SK-N-SH (cell line): Measurements from ENCODE around the gene JAZF1. TPM values are rescaled to one million over a fixed set of nuclear protein-coding genes. Genes with fewer than 3 reads are reported as not detected.

Experiments used
- CTCF ChIA-PET: fragments of 300-600, 350-600 bp; formaldehyde crosslinking; extraction: SDS; loops from one replicate; lab custom pipeline; 2021; lab: Yijun Ruan, JAX
- POLR2A ChIA-PET: fragments of 350-600 bp; sonication (Branson Sonifier 250); formaldehyde crosslinking; extraction: SDS; loops from one replicate; lab custom pipeline; 2020; ENCODE audit warnings: antibody characterized with exemption, inconsistent platforms; lab: Yijun Ruan, JAX
- DNase-seq: peaks from one replicate; pipeline ENCODE4 v3.0.0; 2012
- H2AFZ ChIP-seq: fragments of 200-600 bp; sonication (generic); 2 replicates; pipeline ENCODE4 v1.8.1; 2016; ENCODE audit warnings: antibody characterized with exemption, mild to moderate bottlenecking, low read depth
- H3F3A ChIP-seq: fragments of 200-600 bp; sonication (generic); replicated peaks from 2 replicates; pipeline ENCODE3; 2016; ENCODE audit warnings: antibody characterized with exemption, mild to moderate bottlenecking; ENCODE audit not compliant: insufficient read depth
- H3K27ac ChIP-seq, 2 experiments: fragments of 200-500 bp in 1 of 2; fragments of 200-600 bp in 1 of 2; sonication (Bioruptor generic) in 1 of 2; sonication (generic), shearing (Covaris generic) in 1 of 2; 2 replicates each; pipeline versions ENCODE4 v1.5.1 to v1.6.1; 2014 to 2016; ENCODE audit warnings: low read depth in 2 of 2, inconsistent platforms in 1 of 2, low read length in 1 of 2, mild to moderate bottlenecking in 1 of 2, mixed read lengths in 1 of 2
- H3K27me3 ChIP-seq: fragments of 200-600 bp; sonication (generic), shearing (Covaris generic); 2 replicates; pipeline ENCODE4 v1.6.1; 2016; ENCODE audit warnings: mixed run types; ENCODE audit not compliant: insufficient read depth
- H3K36me3 ChIP-seq, 2 experiments: fragments of 200-500 bp in 1 of 2; fragments of 200-600 bp in 1 of 2; sonication (Bioruptor generic) in 1 of 2; sonication (generic) in 1 of 2; replicated peaks in 1 of 2; 2 replicates each; pipeline versions ENCODE3 to v1.5.1; 2014 to 2016; ENCODE audit warnings: low read length in 1 of 2, mild to moderate bottlenecking in 1 of 2; ENCODE audit not compliant: insufficient read depth in 2 of 2, control insufficient read depth in 1 of 2
- H3K4me1 ChIP-seq, 2 experiments: fragments of 200-500 bp in 1 of 2; fragments of 200-600 bp in 1 of 2; sonication (Bioruptor generic) in 1 of 2; sonication (generic), shearing (Covaris generic) in 1 of 2; 2 replicates each; pipeline versions ENCODE4 v1.5.1 to v1.6.1; 2014 to 2016; ENCODE audit warnings: low read depth in 1 of 2, low read length in 1 of 2, mixed run types in 1 of 2; ENCODE audit not compliant: insufficient read depth in 2 of 2, control insufficient read depth in 1 of 2
- H3K4me2 ChIP-seq: fragments of 200-600 bp; sonication (generic), shearing (Covaris generic); 2 replicates; pipeline ENCODE4 v1.6.1; 2017; ENCODE audit warnings: mixed run types
- H3K4me3 ChIP-seq, 2 experiments: fragments of 200-500 bp in 1 of 2; fragments of 200-600 bp in 1 of 2; sonication (Bioruptor generic) in 1 of 2; sonication (generic), shearing (Covaris generic) in 1 of 2; 2 replicates each; pipeline versions ENCODE4 v1.5.1 to v1.8.1; 2014 to 2016; ENCODE audit warnings: low read depth in 2 of 2, inconsistent platforms in 1 of 2, low read length in 1 of 2, mild to moderate bottlenecking in 1 of 2, mixed read lengths in 1 of 2, moderate library complexity in 1 of 2
- H3K79me2 ChIP-seq: fragments of 200-600 bp; sonication (generic); 2 replicates; pipeline ENCODE4 v1.8.1; 2017; ENCODE audit warnings: mild to moderate bottlenecking; ENCODE audit not compliant: insufficient read depth
- H3K9ac ChIP-seq: fragments of 200-600 bp; sonication (generic); 2 replicates; pipeline ENCODE4 v1.6.1; 2017; ENCODE audit warnings: mixed run types
- H3K9me2 ChIP-seq: fragments of 200-600 bp; sonication (generic); 2 replicates; pipeline ENCODE4 v1.6.1; 2017; ENCODE audit warnings: mixed run types
- H3K9me3 ChIP-seq: fragments of 200-600 bp; sonication (generic); 2 replicates; pipeline ENCODE4 v1.6.1; 2017; ENCODE audit warnings: mixed run types, mild to moderate bottlenecking, moderate library complexity
- H4K20me1 ChIP-seq: fragments of 200-600 bp; sonication (generic); 2 replicates; pipeline ENCODE4 v1.6.1; 2017; ENCODE audit warnings: mild to moderate bottlenecking, mixed run types; ENCODE audit not compliant: insufficient read depth
- CTCF ChIP-seq: fragments of 200-600 bp; sonication (generic); IDR thresholded peaks from 2 replicates; pipeline ENCODE4 v1.6.1; 2017; ENCODE audit warnings: antibody characterized with exemption, mild to moderate bottlenecking, moderate library complexity
- EP300 ChIP-seq, 2 experiments: IDR thresholded peaks; 2 replicates each; pipeline versions ENCODE4 v1.4.0 to v1.6.1; 2012; ENCODE audit warnings: borderline replicate concordance in 1 of 2, low read depth in 1 of 2, low read length in 1 of 2
- FOSL2 ChIP-seq: IDR thresholded peaks from 2 replicates; pipeline ENCODE4 v1.4.0; 2012; ENCODE audit warnings: low read depth, mild to moderate bottlenecking, moderate library complexity, borderline replicate concordance
- FOXJ3 ChIP-seq: sonication (generic); formaldehyde crosslinking; IDR thresholded peaks from 2 replicates; pipeline ENCODE4 v1.5.1; 2020; ENCODE audit warnings: mild to moderate bottlenecking, missing genetic modification reagents
- FOXM1 ChIP-seq: IDR thresholded peaks from 2 replicates; pipeline ENCODE4 v1.4.0; 2012; ENCODE audit warnings: low read depth, mild to moderate bottlenecking
- GABPA ChIP-seq: IDR thresholded peaks from 2 replicates; pipeline ENCODE4 v1.4.0; 2012; ENCODE audit warnings: low read depth, mild to moderate bottlenecking
- GATA2 ChIP-seq: sonication (generic); formaldehyde crosslinking; IDR thresholded peaks from 2 replicates; pipeline ENCODE4 v1.5.0; 2020; ENCODE audit warnings: mild to moderate bottlenecking, missing genetic modification reagents
- IRF3 ChIP-seq: fragments of 150-350 bp; IDR thresholded peaks from 2 replicates; pipeline ENCODE4 v1.6.1; 2016; ENCODE audit warnings: mild to moderate bottlenecking, low read depth, low read length
- JUND ChIP-seq: IDR thresholded peaks from 2 replicates; pipeline ENCODE4 v1.4.0; 2012
- MAX ChIP-seq: IDR thresholded peaks from 2 replicates; pipeline ENCODE4 v1.4.0; 2012; ENCODE audit warnings: low read depth
- MEF2A ChIP-seq: IDR thresholded peaks from 2 replicates; pipeline ENCODE4 v1.4.0; 2012; ENCODE audit warnings: low read depth, borderline replicate concordance
- NFIC ChIP-seq: IDR thresholded peaks from 2 replicates; pipeline ENCODE4 v1.4.0; 2012; ENCODE audit warnings: borderline replicate concordance
- POLR2AphosphoS5 ChIP-seq: IDR thresholded peaks from 2 replicates; pipeline ENCODE4 v1.6.1; 2012; ENCODE audit warnings: low read depth, low read length
- RAD21 ChIP-seq: IDR thresholded peaks from 2 replicates; pipeline ENCODE4 v1.6.1; 2012; ENCODE audit warnings: mild to moderate bottlenecking, low read length
- RCOR1 ChIP-seq: fragments of 150-350 bp; IDR thresholded peaks from 2 replicates; pipeline ENCODE4 v1.6.1; 2017; ENCODE audit warnings: antibody characterized with exemption, low read length
- REST ChIP-seq: IDR thresholded peaks from 2 replicates; pipeline ENCODE4 v1.6.1; 2012; ENCODE audit warnings: mild to moderate bottlenecking, low read depth, low read length, moderate library complexity
- RXRA ChIP-seq: IDR thresholded peaks from 2 replicates; pipeline ENCODE4 v1.4.0; 2012; ENCODE audit warnings: low read depth, mild to moderate bottlenecking, borderline replicate concordance
- SIN3A ChIP-seq: IDR thresholded peaks from 2 replicates; pipeline ENCODE4 v1.6.1; 2012; ENCODE audit warnings: low read depth, mild to moderate bottlenecking, low read length, moderate library complexity, borderline replicate concordance
- TAF1 ChIP-seq: IDR thresholded peaks from 2 replicates; pipeline ENCODE4 v1.6.1; 2012; ENCODE audit warnings: low read depth, mild to moderate bottlenecking, low read length, moderate library complexity, borderline replicate concordance
- TCF12 ChIP-seq: IDR thresholded peaks from 2 replicates; pipeline ENCODE4 v1.4.0; 2012
- TEAD4 ChIP-seq: IDR thresholded peaks from 2 replicates; pipeline ENCODE4 v1.4.0; 2012; ENCODE audit warnings: mild to moderate bottlenecking, borderline replicate concordance; ENCODE audit not compliant: insufficient read depth
- YY1 ChIP-seq: IDR thresholded peaks from 2 replicates; pipeline ENCODE4 v1.4.0; 2012; ENCODE audit warnings: low read depth, mild to moderate bottlenecking
- WGBS: methylation state at CpG from one replicate; pipeline ENCODE4 v1.1.6; 2017; ENCODE audit warnings: low lambda C conversion rate; 5-methylcytosine and 5-hydroxymethylcytosine counted together
- polyA plus RNA-seq, 3 experiments: library from polyadenylated mRNA; depleted of rRNA; stranded (reverse); fragments of >200 nt; gene quantifications; 2 replicates each; pipeline ENCODE4 v1.2.3, GENCODE V29; 2012
- TF ChIP-seq, protein P1 (sequence below): IDR thresholded peaks from 2 replicates; pipeline ENCODE4; 2012

JAZF1 gene
- polyA plus RNA-seq, 1 of the 3 experiments (the other 2 are of a cell fraction), result 1.7 TPM

DNA sequence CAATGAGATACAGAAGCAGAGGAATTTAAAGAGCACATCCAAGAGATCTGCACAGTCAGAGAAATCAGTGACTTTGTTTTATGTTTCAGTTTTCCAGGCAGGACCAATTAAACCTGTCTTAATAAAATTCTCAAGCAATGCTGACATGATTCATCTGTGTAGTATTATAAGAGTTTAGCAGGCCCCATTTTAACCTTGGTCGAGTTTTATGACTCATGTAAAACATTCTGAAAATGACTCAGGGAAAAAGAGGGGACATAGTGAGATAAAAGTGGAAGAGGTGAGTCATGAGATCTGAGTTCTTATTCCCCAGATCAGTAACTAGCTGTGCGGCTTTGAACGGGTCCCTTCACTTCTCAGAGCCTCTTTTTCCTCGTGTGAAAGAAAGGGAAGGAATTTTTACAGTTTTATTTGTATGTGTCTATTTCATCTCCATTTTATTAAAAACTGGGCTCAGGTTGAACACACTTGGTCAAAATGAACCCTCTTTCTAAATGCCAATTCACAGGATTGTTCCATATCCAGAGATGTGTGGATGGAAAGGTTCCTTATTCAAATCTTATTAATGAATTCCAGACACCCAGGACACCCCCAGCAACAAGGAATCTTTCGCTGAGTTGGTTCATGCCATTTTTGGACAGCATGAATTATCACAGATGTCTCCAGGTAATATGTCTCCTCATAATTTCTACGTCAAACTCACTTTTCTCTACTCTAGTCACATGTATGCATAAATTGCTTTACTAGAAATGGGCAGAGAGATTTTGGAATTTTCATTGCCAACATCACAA is 143.2 kb downstream of the JAZF1 start:
- no peaks in the 10 kb centered on the region for H3K9me2 ChIP-seq
- no peak overlapping the region; the same call in 1 of the 2 replicates for H2AFZ ChIP-seq
- H4K20me1 ChIP-seq, result no peaks in the 10 kb centered on the region
- POLR2A ChIA-PET, result no interaction called here
- H3K79me2 ChIP-seq, result peaks cover 8% of the 10 kb centered on the region; the same call in 1 of the 2 replicates
- peak overlapping the region; percentile 80 for H3K4me2 ChIP-seq
- H3K9me3 ChIP-seq, result no peaks in the 10 kb centered on the region
- no peak for DNase-seq
- TF ChIP-seq REST (peak; percentile 37; the same call in 1 of the 2 replicates), MEF2A (peak; percentile 91), IRF3 (no peak), TEAD4 (peak; percentile 97), GABPA (peak; percentile 34; the same call in 1 of the 2 replicates), POLR2AphosphoS5 (peak; percentile 90), RCOR1 (no peak), TCF12 (peak; percentile 98), SIN3A (peak; percentile 77; the same call in 1 of the 2 replicates), RAD21 (no peak), FOXM1 (peak; percentile 85; the same call in 1 of the 2 replicates), EP300 (IDR thresholded peaks at IDR 0.05; ENCODE audit: borderline replicate concordance in 1 of 2, low read depth in 1 of 2, low read length in 1 of 2) (peak; percentile 57 to 98), NFIC (peak; percentile 79; the same call in 1 of the 2 replicates), MAX (peak; percentile 69), JUND (peak; percentile 100), CTCF (no peak), FOSL2 (peak; percentile 100), TAF1 (peak; percentile 49), YY1 (peak; percentile 73; the same call in 1 of the 2 replicates), RXRA (peak; percentile 99), GATA2 (CRISPR knock-in tag) (no peak), FOXJ3 (CRISPR knock-in tag) (no peak)
- TF ChIP-seq, protein P1, sequence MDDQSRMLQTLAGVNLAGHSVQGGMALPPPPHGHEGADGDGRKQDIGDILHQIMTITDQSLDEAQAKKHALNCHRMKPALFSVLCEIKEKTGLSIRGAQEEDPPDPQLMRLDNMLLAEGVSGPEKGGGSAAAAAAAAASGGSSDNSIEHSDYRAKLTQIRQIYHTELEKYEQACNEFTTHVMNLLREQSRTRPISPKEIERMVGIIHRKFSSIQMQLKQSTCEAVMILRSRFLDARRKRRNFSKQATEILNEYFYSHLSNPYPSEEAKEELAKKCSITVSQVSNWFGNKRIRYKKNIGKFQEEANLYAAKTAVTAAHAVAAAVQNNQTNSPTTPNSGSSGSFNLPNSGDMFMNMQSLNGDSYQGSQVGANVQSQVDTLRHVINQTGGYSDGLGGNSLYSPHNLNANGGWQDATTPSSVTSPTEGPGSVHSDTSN, result peak; percentile 96
- H3K27me3 ChIP-seq, result no peaks in the 10 kb centered on the region
- H3K4me1 ChIP-seq, result peaks cover 12 to 57% of the 10 kb centered on the region in 2 experiments
- peak overlapping the region; percentile 9 to 51; a peak in 3 of 4 replicates for H3K4me3 ChIP-seq
- H3F3A ChIP-seq, result peaks cover 58% of the 10 kb centered on the region
- peak overlapping the region; percentile 89 to 96 for H3K27ac ChIP-seq
- H3K9ac ChIP-seq, result peak overlapping the region; percentile 64
- WGBS, result 12% methylated on average over 6 of the region's 6 CpGs
- H3K36me3 ChIP-seq, result no peaks in the 10 kb centered on the region
- CTCF ChIA-PET, result interaction anchor here (0.8 to 1.9 kb wide), 4 partner anchors 13 to 60 kb away, joined by 3 to 6 read pairs (median 4); no protein-coding TSS in a partner anchor
